Activated T-cell treated with anti-CD3 and anti-CD28 coated beads for 24 hours (primary cell): ENCODE results near the gene TBC1D22A.
"Not testable (repeated sequence)": the region's sequence is repeated elsewhere in the genome, so short reads cannot be mapped to it uniquely, and the experiment has no call there.

ENCODE experiments used
- DNase-seq: peaks from one replicate; pipeline ENCODE4 v3.0.0-alpha.2; 2020; ENCODE audit warnings: low read depth

TBC1D22A gene

DNA sequence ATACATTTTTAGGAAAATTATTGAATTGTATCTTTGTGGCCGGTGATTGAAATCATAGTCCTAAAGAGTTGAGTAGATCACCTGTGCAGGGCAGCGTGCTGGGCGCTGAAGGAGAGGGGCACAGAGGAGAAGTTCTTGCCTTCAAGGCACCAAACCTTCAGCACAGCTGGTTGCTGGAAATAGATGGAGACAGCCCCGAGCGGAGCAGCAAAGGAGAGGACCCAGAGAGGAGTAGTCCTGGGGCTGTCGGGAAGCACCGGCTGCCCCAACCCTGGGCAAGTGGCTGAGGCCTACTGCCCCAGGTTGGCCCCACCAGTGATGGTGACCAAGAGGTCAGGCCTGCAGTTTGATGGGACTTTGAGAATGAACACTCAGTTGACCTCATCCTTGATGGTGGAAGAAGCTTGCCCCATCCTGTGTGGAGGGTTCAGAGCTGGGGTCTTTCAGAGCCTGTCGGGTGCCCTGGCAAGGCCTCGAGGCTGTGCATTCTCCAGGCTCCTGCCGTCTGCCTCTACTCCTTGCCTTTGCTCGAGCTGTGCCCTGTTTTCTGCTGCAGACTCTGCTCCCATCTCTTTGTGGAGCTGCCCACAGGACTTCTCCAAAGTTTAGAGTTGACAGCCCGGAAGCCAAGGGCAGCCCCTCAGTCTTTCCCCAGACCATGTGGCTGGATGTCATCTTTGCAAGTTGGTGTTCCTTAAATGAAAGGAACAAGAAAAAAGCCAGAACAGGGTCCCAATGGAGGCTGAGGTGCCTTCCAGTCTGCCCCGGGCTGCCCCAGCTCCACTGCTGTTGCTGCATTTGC is 285.1 kb downstream of the TBC1D22A start:
- no peak for DNase-seq

DNA sequence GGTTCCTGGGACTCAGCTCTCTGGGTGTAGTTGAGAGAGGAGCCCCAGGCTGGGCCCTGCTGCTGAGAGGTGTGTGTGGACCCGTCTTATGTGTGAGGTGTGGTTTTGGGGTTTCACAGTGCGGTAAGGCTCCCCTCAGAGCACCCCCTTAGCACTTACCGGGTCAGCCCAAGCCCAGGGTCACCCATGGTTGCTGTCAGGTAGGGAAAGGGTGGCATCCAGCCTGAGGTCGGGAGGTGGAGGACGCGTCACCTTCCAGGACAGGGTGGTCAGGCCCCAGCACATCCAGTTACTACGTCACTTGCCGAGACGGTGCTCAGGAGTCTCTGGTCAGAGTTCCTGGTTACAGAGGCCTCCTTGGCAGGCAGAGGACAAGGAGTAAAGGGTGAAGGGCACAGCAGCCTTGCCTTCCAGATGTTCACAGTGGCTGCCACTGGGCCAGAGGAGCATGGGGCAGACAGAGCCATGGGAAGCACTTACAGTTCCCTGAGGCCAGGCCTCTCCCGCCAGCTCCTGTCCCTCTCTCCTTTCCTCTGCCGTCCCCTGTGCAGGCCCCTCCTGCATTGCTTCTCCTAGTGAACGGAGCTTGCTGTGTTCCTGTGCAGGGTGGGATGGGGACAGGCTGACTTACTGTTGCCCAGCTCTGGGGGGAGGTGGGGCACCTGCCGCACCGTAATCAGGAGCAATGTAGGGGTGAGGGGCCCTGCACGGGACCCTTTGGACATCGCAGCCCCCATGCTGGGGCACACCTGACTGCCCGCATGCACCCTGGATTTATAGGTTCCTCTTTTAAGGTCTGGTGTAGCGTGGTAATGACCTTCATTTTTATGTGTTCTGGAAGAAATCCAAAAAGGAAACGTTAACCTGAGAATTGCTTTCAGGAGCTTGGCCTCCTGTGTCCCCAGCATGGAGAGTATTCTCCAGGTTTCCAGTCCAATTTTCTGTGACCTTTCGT is 285.9 kb downstream of the TBC1D22A start:
- DNase-seq, result no peak

DNA sequence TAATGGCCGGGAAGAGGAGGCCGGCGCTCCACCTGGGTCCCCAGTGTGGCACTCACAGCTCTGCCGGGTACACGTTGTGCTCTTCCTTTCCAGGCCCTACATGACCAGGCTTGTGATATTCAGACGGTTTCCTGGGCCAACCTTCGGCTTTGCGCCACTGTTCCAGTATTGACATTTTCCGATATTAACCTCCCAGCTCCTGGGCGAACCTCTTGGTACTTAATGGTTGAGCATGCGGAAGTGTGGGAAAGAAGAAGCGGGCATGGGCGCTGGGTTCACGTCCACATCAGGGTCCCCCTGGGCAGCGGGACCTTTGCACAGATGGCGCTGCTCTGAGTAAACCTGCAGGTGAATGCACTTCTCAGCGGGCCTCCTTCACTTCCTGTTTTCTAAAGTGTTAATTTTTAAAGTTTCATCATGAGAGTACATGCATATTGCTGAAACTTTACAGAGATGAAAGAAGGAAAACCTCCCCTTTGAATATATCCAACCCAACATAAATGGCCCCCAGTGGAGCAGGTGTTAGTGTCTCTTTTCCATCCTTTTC is 286.7 kb downstream of the TBC1D22A start:
- DNase-seq, result no peak

DNA sequence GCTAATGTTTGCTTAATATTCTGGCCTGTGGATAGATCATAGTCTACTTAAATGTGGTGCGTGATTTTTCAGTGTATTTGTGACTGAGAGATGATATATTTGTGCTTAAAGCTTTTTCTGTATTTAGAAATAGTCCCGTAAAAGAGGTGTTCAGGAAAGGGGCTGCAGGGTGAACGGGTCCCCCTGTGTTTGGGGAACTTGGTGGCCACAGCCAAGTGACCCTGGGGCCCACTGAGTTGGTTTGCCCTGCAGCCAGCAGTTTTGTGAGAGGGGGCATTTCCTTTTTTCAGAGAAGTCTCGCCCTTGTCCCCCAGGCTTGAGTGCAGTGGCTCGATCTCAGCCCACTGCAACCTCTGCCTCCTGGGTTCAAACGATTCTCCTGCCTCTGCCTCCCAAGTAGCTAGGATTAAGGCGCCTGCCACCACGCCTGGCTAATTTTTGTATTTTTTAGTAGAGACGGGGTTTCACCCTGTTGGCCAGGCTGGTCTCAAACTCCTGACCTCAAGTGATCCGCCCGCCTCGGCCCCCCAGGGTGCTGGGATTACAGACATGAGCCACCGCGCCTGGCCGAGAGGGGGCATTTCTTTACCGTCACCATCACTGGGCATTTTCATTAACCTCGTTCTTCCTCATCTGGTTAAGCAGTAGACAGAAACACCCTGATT is 287.4 kb downstream of the TBC1D22A start:
- not testable (repeated sequence) for DNase-seq

DNA sequence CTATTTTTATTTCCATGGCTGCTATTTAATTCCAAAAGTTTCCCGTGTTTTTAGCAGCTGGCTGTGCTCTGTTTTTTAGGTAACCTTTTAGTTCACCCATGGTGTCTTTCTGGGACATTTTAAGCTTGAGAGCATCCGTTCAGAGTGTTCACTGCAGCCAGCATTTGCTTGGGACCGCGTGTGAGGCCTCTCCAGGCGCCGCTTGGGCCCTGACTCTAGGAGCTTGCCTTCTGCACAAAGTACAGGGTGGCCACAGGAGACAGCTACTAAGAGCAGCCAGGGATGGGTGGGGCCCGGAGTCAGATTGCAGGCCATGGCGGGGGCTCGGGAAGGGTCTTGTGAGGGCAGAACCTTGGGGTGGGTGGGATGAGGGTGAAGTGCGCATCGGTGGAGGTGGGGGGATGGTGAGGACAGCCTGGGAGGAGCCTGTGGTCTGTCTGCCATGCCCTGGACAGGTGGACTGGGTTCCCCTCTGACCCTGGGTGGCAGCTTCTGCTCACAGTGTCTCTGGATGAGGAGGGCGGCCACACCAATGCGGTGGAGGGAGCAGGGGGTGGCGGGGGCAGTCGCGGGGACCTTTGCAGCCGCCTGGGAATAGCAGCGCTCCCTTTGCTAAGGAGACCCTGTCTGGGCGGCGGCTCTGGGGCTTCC is 288.1 kb downstream of the TBC1D22A start:
- DNase-seq, result no peak

DNA sequence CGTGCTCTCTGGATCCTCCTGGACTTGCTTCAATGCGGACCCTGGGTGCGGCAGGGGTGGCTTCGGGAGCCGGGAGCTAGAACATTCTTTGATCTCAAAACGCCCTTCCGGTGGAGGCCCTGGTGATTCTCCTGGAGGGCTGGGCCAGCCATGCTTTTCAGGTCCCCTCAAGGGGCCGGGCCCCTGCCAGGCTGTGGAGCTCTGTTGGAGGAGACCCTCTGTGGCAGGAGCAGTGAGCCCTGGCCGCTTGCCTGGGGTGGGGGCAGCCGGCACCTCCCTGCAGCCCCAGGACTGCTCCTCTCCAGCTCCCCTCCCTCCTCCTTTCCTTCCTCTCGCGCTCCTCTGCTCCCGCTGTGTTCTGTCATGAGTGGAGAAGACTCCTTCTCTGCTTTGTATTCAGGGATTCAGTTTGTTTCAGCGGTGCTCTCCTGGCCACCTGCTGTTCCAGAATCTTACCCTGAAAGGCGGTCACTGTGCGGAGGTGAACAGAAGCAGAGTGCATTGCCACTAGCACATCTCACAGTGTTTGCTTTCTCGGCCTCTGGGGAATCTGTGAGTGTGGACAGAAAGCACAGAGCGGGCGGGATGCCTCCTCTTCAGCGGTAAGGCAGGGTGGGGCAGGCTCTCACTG is 289.1 kb downstream of the TBC1D22A start:
- DNase-seq, result no peak

DNA sequence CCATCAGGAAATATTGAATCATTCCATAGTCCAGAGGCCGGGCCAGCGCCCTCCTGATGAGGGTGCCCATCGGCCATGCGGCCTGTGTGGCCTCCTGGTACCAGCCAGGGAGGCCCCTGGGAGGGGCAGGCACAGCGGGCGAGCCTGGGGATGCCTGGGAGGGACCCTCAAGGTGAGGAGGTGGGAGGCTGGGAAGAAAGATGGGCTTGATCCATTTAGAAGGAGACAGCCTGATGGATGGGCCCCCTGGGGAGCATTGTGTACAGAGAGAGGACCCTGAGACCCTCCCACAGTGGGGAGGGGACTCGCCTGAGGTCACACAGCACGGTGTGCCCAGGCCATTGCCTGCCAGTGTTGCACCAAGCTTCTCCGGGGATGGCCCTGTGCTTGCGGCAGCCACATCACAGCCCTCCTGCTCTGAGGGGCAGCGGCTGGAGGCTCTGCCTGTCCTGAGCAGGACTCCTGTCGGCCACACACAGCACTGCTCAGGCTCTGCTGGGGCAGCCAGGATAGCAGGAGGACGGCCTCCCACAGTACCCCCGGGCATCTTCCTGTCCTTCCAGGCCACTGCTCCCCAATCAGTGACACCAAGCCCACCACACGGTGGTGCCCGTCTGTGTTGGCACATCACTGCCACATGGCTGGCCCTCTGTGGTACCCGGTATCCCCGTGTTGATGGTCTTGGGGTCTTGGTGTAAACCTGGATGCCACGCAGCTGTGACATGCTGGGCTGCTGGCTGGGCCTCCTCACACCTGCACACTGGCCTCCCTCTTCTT is 290.0 kb downstream of the TBC1D22A start:
- DNase-seq, result no peak

DNA sequence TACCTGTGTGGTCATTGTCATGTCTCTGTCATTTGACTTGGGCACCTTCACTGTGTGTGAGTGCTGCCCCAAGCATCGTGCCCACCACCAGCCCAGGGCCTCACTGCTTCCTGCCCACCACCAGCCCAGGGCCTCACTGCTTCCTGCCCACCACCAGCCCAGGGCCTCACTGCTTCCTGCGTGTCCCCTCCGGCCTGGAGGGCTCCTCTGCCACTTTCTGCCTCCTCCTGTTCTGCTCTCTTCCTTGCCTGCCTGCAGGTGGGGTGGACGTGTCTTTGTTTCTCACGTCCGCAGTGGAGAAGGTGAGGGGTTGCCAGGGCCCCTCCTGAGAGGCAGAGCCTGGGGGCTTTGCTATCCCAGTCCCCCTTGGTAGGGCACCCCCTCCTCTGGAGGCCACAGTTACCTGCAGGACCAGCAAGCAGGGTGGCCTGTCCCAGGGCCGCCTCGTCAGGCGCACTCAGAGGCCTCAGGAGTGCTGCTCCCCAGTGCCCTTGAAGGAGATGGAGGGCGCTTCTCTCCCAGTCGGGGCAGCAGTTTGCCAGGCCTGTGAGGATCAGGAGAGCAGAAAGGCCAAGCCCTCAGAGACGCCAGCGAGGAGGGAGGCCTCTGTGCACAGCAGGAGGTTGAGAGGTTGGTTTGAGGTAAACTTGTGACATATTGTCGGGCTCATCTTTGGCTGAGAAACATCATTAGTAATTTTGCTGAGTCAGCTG is 290.7 kb downstream of the TBC1D22A start:
- DNase-seq, result no peak

DNA sequence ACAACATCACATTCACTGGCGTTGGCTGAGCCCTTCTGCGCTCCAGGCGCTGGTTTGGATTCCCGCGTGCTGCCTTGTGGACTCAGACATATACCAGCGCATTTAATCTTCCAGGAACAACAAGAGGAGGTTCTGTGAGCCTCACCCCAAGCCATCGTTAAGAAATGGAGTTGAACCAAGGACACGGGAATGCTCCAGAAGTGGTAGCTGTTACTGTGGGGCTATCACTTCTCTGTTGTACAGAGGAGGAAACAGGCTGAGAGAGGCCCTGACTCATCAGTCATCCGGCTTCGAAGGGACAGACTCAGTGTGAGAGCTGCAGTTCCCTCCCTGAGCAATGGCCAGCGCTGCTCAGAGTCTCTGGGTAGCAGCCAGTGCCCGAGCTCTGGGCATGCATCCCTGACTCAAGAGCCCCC is 291.3 kb downstream of the TBC1D22A start:
- no peak for DNase-seq

DNA sequence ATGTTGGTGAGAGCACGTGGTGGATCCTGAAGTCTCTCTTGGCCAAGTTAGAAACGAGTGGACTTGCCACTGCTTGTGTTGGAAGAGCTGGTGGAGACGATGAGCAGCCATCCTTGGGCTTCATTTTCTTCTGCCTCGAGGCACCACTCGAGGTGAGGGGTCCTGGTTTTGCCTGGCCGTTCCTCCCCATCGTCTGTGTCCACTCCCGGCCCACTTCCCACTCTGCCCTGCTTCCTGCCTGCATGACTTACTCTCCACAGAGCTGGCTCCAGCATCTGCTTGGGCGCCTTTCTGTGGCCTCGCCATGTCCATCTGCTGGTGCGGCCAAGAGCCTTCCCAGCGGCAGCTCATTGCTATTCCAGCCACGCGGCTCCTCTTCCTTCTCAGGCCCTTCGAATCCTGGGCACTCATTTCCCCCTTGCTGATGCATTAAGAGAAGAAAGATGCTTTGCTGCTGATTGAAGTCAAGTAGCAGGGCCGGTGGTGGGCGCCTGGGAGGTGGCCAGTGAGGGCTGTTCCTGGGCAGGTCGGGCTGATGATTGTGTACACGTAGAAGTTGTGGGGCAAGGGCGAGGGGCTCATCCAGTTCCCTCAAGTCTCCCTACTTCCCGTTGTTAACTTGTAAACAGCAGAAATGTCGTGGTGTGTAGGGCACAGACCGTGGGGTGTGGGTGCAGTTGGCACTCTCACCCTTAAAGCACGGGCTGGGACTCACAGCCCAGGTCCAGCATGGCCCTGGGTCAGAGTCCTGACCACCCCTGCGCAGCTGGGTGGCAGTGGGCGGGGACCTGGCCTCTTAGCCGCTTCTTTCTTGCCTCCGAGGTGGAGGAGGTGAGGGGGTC is 292.0 kb downstream of the TBC1D22A start:
- no peak for DNase-seq

DNA sequence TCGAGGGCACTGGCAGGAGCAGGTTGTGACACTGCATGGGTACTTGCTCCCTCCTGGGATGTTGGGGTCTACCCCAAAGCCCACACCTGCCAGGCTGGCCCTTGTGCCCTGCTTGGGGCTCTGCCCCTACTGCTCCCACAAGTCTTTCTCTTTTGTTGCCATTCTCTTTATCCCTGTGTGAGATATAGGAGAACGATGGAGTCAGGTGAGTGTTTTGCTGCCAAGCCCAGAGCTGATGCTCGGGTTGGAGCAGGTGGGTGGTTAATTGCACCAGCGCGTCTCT is 292.6 kb downstream of the TBC1D22A start:
- DNase-seq, result no peak

DNA sequence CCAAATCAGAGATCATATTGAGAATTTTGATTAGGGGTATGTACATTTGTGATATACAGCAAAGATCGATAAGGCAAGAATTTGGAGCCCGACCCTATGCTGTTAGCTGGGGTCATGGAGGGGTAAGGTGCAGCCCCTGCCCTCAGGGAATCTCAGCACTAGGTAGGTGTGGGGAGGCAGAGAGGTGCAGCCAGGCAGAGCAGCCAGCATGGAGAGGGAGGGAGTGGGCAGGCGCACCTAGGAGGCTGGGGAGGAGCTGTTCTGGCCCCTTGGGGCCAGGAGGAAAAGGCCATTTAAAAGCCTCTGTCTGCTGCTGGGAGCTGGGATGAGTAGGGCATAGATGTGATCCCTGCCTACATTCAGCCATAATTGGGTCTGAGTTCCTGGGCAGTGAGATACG is 293.0 kb downstream of the TBC1D22A start:
- no peak for DNase-seq

DNA sequence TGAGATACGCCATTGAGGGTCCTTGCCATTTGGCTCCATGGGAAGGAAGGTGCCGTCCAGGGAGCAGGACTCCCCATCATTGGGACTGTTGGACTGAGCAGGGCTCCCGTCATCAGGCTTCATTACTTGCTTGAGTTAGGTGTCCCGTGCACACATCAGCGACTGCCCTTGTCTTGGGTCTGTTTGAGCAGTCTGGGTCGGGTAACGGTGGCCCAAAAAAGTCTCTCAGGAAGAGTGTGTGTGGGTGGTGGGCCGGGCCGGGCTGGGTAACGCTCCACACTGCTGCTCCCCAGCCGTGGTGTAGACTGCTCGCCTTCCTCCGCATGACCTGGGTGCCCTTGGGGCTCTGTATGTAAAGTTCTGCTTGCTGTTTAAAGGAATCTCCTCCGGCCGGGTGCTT is 293.5 kb downstream of the TBC1D22A start:
- DNase-seq, result no peak

DNA sequence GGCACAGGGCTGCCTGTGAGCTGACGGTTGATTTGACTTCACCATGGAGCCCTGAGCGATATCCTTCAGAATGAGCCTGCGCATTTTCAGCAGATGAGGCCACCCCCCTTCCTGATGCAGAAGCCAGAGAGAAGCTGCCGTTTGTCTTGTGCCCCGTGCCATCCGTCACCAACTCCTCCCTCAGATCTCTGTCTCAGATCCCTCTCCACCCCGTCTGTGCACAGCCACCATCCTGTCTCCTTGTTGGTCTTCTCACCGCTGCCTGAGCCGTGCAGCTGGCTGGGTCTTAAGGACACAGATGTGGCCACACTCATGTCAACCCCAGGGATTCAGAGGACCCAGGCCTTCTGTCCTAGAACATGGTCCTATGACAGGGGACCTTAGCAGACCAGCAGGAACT is 293.9 kb downstream of the TBC1D22A start:
- no peak for DNase-seq

DNA sequence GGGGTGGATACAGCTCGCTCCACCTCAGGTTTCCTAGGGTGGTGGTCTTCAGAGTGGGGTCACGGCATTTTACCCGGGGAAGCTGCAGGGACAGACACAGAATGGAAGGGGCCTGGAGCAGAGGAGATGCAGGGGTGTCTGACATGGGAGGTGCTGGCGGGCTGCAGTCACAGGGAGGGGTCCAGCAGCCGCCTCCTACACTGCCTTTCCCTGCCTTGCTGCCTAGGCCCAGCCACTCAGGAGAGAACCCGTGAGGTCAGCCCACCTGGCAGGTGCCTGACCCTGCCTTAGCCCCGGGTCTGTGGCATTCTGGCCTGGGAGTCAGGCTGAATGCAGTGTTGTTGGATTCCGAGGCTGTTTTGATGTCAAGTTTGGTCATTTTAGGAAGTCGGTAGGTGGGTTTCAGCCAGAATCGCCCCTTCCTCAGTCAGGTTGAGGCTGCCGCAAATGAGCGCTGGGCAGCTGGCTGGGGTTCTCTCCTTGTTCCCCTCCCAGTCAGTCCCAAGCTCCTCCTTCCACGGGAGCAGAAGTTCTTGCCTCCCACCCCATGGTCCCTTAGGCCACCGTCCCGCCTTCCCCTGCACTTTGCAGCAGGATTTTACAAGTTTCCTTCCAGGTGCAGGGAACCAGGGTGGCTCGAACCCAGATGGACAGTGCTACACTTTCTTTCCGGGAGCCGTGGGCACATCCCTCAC is 294.5 kb downstream of the TBC1D22A start:
- DNase-seq, result no peak

DNA sequence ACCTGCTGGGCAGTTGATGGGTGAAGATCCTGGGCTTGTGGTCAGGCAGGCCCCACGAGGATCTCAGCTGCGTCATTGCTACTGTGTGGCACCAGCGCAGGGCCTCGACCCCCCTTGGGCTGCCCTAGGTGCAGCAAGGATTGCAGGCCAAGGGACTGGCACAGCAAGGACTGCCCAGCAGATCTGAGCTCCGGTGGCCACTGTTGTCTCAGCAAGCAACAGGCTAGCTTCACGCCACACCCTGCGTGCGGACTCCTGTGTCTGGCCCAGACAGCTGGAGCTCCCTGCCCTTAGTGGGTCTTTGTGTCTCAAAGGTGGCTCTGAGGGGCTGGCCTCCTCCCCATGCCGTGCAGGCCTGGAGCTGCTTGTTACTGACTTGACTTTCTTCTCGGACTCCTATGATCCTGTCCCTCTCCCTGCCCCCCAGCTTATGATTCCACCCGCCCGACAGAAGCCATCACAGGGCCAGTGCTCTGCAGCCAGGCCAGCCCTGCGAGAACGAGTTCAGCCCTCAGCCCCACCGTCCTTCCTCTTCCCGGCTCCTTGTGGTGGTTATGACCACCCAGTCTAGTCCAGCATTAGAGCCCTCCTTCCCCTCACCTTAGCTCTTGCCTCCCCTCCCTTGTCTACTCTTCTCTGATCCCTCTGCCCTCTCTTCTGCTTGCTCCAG is 295.6 kb downstream of the TBC1D22A start:
- no peak for DNase-seq

DNA sequence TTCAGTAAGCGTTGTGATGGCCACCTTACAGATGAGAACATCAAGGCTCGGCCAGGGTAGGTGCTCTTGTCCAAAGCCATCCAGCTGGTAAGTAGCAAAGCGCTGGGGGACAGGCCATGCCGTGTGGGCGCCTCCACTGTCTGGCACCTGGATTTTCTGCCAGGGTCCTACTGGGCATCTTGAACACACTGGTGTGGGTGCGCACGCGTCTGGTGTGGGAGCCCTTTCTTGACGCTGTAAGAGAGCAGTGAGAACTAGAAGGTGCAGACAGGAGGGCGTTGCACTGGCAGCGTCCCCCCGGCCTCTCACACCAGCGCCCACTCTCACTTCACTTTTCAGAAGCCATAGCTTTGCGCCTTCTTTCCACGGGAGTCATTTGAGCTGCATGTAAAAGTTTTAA is 296.6 kb downstream of the TBC1D22A start:
- no peak for DNase-seq

DNA sequence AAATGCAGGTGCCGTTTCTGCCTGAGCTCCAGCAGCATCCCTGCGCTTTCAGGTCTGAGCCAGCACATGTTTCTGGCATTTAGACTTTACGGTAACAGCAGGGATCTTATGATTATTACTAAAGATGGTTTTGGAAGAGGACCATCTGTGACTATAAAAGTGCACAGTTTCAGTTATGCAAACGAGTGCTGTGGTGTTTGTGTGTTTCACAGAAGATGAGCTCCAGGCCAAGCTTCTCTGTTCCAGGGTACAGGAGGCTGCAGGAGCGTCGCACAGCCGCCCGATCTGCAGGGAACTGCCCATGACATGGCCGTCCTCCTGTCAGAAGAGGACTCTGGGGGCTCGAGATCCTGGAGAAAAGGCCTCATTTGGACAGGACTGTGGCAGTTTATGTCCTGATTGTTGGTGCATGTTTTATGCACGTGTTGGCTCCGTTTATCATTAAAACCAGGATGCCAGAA is 297.3 kb downstream of the TBC1D22A start:
- DNase-seq, result no peak
